ENCODE measurements around the gene PRKAR1A.

PRKAR1A gene

GRCh38 chr17:68584581-68585303 is 72.5 kb downstream of the PRKAR1A start:
- in situ Hi-C loops (cut with HindIII; ENCODE audit: low sequenced_read_pairs), result no loop called here
- DNase-seq (ENCODE audit: low read depth, low spot score), result no peak
- TF ChIP-seq, protein P1, sequence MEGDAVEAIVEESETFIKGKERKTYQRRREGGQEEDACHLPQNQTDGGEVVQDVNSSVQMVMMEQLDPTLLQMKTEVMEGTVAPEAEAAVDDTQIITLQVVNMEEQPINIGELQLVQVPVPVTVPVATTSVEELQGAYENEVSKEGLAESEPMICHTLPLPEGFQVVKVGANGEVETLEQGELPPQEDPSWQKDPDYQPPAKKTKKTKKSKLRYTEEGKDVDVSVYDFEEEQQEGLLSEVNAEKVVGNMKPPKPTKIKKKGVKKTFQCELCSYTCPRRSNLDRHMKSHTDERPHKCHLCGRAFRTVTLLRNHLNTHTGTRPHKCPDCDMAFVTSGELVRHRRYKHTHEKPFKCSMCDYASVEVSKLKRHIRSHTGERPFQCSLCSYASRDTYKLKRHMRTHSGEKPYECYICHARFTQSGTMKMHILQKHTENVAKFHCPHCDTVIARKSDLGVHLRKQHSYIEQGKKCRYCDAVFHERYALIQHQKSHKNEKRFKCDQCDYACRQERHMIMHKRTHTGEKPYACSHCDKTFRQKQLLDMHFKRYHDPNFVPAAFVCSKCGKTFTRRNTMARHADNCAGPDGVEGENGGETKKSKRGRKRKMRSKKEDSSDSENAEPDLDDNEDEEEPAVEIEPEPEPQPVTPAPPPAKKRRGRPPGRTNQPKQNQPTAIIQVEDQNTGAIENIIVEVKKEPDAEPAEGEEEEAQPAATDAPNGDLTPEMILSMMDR (IDR thresholded peaks at IDR 0.05; ENCODE audit: low read depth, low read length), result no peak

DNA sequence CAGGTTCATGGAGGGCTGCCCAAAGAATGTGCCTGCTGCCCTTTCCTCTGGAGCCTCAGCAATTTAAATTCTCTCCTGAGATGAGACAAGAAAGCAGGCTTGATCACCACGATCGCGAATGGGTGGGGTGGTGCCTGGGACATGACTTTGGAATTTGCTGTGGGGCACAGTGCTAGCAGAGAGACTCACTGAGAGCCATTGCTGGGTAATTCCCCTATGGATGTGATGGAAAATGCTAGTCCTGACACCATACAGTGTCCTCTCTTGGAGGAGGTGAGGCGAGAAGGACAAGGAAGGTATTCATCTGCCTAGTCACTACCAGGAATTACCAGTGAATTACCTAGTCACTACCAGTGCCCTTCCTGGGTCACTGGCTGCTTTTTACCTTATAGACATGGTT is 73.4 kb downstream of the PRKAR1A start:
- H3K4me3 ChIP-seq (ENCODE audit: low read depth, low read length), result no peak overlapping the region
- no peak for DNase-seq (ENCODE audit: low read depth, low spot score)
- TF ChIP-seq, protein P1 (IDR thresholded peaks at IDR 0.05; ENCODE audit: low read depth, low read length), result no peak
- in situ Hi-C loops (cut with HindIII; ENCODE audit: low sequenced_read_pairs), result no loop called here

More at GRCh38 chr17:68584581-68585303, 72.5 kb downstream of the PRKAR1A start:
- H3K4me3 ChIP-seq (ENCODE audit: low read depth, low read length), result no peak overlapping the region

DNA sequence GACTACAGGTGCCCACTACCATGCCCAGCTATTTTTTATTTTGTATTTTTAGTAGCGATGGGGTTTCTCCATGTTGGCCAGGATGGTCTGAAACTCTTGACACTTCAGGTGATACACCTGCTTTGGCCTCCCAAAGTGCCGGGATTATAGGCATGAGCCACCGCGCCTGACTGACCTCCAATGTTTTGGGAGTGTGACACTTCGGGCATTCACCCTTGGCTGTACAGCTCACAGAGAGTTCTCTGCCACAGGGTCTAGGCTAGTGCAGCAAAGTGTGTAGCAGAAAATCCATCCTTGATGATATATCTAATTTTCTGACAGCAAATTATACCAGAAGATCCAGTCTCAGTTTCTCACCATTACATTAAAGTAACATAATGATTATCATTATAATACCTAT is 74.8 kb downstream of the PRKAR1A start:
- in situ Hi-C loops (cut with HindIII; ENCODE audit: low sequenced_read_pairs), result no loop called here
- no peak overlapping the region for H3K4me3 ChIP-seq (ENCODE audit: low read depth, low read length)
- TF ChIP-seq, protein P1 (IDR thresholded peaks at IDR 0.05; ENCODE audit: low read depth, low read length), result no peak
- DNase-seq (ENCODE audit: low read depth, low spot score), result no peak

GRCh38 chr17:68587847-68588246 is 75.6 kb downstream of the PRKAR1A start:
- H3K4me3 ChIP-seq (ENCODE audit: low read depth, low read length), result no peak overlapping the region
- DNase-seq (ENCODE audit: low read depth, low spot score), result no peak
- TF ChIP-seq, protein P1 (IDR thresholded peaks at IDR 0.05; ENCODE audit: low read depth, low read length), result no peak
- in situ Hi-C loops (cut with HindIII; ENCODE audit: low sequenced_read_pairs), result no loop called here

GRCh38 chr17:68588362-68588761 is 76.1 kb downstream of the PRKAR1A start:
- in situ Hi-C loops (cut with HindIII; ENCODE audit: low sequenced_read_pairs), result no loop called here
- H3K4me3 ChIP-seq (ENCODE audit: low read depth, low read length), result no peak overlapping the region
- TF ChIP-seq, protein P1 (IDR thresholded peaks at IDR 0.05; ENCODE audit: low read depth, low read length), result no peak
- DNase-seq (ENCODE audit: low read depth, low spot score), result no peak

DNA sequence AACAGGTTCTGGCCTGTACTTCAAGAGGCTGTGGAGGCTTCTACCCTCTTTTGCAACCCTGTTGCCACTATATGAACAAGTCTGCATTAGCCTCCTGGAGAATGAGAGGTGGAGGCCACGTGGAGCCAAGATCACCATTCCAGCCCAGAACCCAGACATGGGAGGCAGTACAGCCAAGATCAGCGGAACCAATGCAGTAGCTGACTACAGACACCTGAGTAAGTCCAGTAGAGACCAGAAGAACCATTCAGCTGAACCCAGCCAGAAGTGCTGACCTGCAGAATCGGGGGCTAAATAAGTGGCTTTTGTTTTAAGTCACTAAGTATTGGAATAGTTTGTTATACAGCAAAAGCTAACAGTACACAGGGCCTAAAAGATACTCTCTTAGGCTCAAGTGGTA is 76.9 kb downstream of the PRKAR1A start:
- no peak overlapping the region for H3K4me3 ChIP-seq (ENCODE audit: low read depth, low read length)
- in situ Hi-C loops (cut with HindIII; ENCODE audit: low sequenced_read_pairs), result no loop called here
- TF ChIP-seq, protein P1 (IDR thresholded peaks at IDR 0.05; ENCODE audit: low read depth, low read length), result no peak
- no peak for DNase-seq (ENCODE audit: low read depth, low spot score)
